Caco-2 (cell line): ENCODE data around the gene CLNK. TPM values are rescaled to one million over a fixed set of nuclear protein-coding genes. Genes with fewer than 3 reads are reported as not detected.

Source experiments
- BruUV-seq: library from RNA; stranded (reverse); fragments of 400-500 nt; replicated peaks from 2 replicates; lab custom pipeline; 2021; lab: Mats Ljungman, UMichigan
- CTCF ChIA-PET: fragments of 300-600 bp; sonication (Branson Sonifier 250); formaldehyde crosslinking; loops from one replicate; lab custom pipeline; 2022; ENCODE audit warnings: antibody characterized with exemption; lab: Charles Lee
- POLR2A ChIA-PET: fragments of 300-600 bp; sonication (Branson Sonifier 250); formaldehyde crosslinking; loops from one replicate; lab custom pipeline; 2022; ENCODE audit warnings: antibody characterized with exemption; lab: Charles Lee
- DNase-seq, 2 experiments: peaks; one replicate each; pipeline versions ENCODE4 v3.0.0 to v3.0.0-alpha.2; 2020 to 2022
- H3K27me3 ChIP-seq: replicated peaks from 2 replicates; pipeline ENCODE4 v1.6.0; 2011; ENCODE audit warnings: low read length; ENCODE audit not compliant: control insufficient read depth, insufficient read depth
- H3K36me3 ChIP-seq: 2 replicates; pipeline ENCODE4 v1.5.1; 2011; ENCODE audit warnings: low read length; ENCODE audit not compliant: control insufficient read depth, insufficient read depth
- H3K4me1 ChIP-seq: fragments of 250-450 bp; sonication (Bioruptor Pico); 2 replicates; pipeline ENCODE4 v1.5.1; 2020; ENCODE audit warnings: mild to moderate bottlenecking
- H3K4me3 ChIP-seq: 2 replicates; pipeline ENCODE4 v1.5.1; 2011; ENCODE audit warnings: low read depth, mild to moderate bottlenecking, control low read depth, low read length
- H3K9me3 ChIP-seq: fragments of 250-450 bp; sonication (Bioruptor Pico); 2 replicates; pipeline ENCODE4 v1.5.1; 2020; ENCODE audit warnings: mild to moderate bottlenecking, moderate library complexity
- H3K27ac Mint-ChIP-seq: one replicate; pipeline ENCODE4 v1.8.0; 2022; ENCODE audit warnings: mixed read lengths; ENCODE audit not compliant: unreplicated experiment
- H3K27me3 Mint-ChIP-seq: one replicate; pipeline ENCODE4 v1.8.0; 2022; ENCODE audit warnings: mixed read lengths; ENCODE audit not compliant: insufficient read depth, unreplicated experiment
- H3K36me3 Mint-ChIP-seq: one replicate; pipeline ENCODE4 v1.8.0; 2022; ENCODE audit warnings: mild to moderate bottlenecking, mixed read lengths; ENCODE audit not compliant: insufficient read depth, unreplicated experiment
- H3K4me1 Mint-ChIP-seq: one replicate; pipeline ENCODE4 v1.8.0; 2022; ENCODE audit warnings: low read depth, mixed read lengths; ENCODE audit not compliant: unreplicated experiment
- H3K4me3 Mint-ChIP-seq: one replicate; pipeline ENCODE4 v1.8.0; 2022; ENCODE audit warnings: mild to moderate bottlenecking, moderate library complexity, mixed read lengths; ENCODE audit not compliant: unreplicated experiment
- H3K9me3 Mint-ChIP-seq: one replicate; pipeline ENCODE4 v1.8.0; 2022; ENCODE audit warnings: mixed read lengths; ENCODE audit not compliant: unreplicated experiment
- intact Hi-C: fragments of 100-400 bp; cut with micrococcal nuclease; formaldehyde crosslinking; loops from one replicate; pipeline ENCODE4 v1.10.0; 2022; ENCODE audit not compliant: unreplicated experiment
- total RNA-seq: library from RNA; stranded (reverse); gene quantifications from 2 replicates; pipeline ENCODE4 v1.2.3, GENCODE V29; 2022
- TF ChIP-seq, protein P1 (sequence below), 2 experiments: fragments of 200-600 bp in 1 of 2; IDR thresholded peaks; 1 replicate in 1 of 2; 2 replicates in 1 of 2; pipeline versions ENCODE4 v1.5.1 to v1.8.0; 2011 to 2022; ENCODE audit warnings: antibody characterized with exemption in 1 of 2, control low read depth in 1 of 2, inconsistent platforms in 1 of 2, low read depth in 1 of 2, low read length in 1 of 2, mild to moderate bottlenecking in 1 of 2, moderate library complexity in 1 of 2; ENCODE audit not compliant: insufficient read depth in 1 of 2, severe bottlenecking in 1 of 2, unreplicated experiment in 1 of 2

Gene CLNK
- total RNA-seq, 1 experiment from 2014 or later, result not detected

DNA sequence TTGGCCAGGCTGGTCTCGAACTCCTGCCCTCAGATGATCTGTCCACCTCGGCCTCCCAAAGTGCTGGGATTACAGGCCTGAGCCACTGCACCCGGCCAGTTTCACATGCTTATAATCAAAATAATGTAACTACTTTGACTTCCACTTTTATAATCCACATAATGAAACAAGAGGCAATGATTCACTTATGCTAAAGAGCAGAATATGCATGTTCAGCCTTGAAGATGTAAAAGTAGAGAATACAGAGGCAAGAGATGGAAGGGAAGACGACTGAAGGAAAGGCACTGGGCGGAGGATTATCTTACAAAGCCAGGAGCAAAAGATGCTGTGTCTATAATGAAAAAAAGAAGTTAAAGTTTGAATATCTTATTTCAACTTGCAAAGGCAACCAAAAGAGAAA, 214.1 kb downstream of the CLNK start:
- TF ChIP-seq, protein P1, sequence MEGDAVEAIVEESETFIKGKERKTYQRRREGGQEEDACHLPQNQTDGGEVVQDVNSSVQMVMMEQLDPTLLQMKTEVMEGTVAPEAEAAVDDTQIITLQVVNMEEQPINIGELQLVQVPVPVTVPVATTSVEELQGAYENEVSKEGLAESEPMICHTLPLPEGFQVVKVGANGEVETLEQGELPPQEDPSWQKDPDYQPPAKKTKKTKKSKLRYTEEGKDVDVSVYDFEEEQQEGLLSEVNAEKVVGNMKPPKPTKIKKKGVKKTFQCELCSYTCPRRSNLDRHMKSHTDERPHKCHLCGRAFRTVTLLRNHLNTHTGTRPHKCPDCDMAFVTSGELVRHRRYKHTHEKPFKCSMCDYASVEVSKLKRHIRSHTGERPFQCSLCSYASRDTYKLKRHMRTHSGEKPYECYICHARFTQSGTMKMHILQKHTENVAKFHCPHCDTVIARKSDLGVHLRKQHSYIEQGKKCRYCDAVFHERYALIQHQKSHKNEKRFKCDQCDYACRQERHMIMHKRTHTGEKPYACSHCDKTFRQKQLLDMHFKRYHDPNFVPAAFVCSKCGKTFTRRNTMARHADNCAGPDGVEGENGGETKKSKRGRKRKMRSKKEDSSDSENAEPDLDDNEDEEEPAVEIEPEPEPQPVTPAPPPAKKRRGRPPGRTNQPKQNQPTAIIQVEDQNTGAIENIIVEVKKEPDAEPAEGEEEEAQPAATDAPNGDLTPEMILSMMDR (IDR thresholded peaks at IDR 0.05; ENCODE audit: insufficient read depth in 1 of 2, low read depth in 1 of 2, low read length in 1 of 2, severe bottlenecking in 1 of 2, unreplicated experiment in 1 of 2), result no peak
- BruUV-seq, result no TSS peak
- H3K36me3 Mint-ChIP-seq, result no peaks in the 10 kb centered on the region
- no peaks in the 10 kb centered on the region for H3K9me3 Mint-ChIP-seq
- Histone ChIP-seq H3K4me3 (no peak overlapping the region), H3K9me3 (no peaks in the 10 kb centered on the region), H3K27me3 (no peaks in the 10 kb centered on the region), H3K36me3 (no peaks in the 10 kb centered on the region), H3K4me1 (no peaks in the 10 kb centered on the region)
- no peak overlapping the region for H3K27ac Mint-ChIP-seq
- ChIA-PET CTCF (no interaction called here), POLR2A (no interaction called here)
- no peaks in the 10 kb centered on the region for H3K4me1 Mint-ChIP-seq
- DNase-seq, result no peak
- intact Hi-C loops, result no loop called here
- H3K27me3 Mint-ChIP-seq, result peaks cover 5% of the 10 kb centered on the region
- H3K4me3 Mint-ChIP-seq, result no peak overlapping the region

DNA sequence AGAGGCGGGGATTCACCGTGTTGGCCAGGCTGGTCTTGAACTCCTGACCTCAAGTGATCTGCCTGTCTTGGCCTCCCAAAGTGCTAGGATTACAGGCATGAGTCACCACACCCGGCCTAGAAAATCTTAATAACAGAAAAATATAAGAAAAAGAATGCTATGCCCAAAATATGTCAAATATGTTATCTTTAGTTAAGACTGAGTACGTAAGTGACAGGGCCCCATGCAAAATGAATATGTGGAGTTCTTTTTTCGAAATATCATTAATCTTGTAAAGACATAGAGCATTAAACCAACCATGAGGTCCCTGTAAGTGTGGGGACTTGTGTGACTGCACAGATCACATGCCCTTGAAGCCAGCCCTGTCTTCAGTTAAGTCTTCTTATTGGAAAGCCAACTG, 218.4 kb downstream of the CLNK start:
- H3K36me3 Mint-ChIP-seq, result no peaks in the 10 kb centered on the region
- no peak for DNase-seq
- Histone ChIP-seq H3K4me1 (no peaks in the 10 kb centered on the region), H3K4me3 (no peak overlapping the region), H3K36me3 (no peaks in the 10 kb centered on the region), H3K27me3 (no peaks in the 10 kb centered on the region), H3K9me3 (no peaks in the 10 kb centered on the region)
- peaks cover 5% of the 10 kb centered on the region for H3K27me3 Mint-ChIP-seq
- BruUV-seq, result no TSS peak
- H3K27ac Mint-ChIP-seq, result no peak overlapping the region
- TF ChIP-seq, protein P1 (IDR thresholded peaks at IDR 0.05; ENCODE audit: insufficient read depth in 1 of 2, low read depth in 1 of 2, low read length in 1 of 2, severe bottlenecking in 1 of 2, unreplicated experiment in 1 of 2), result no peak
- H3K4me3 Mint-ChIP-seq, result no peak overlapping the region
- ChIA-PET CTCF (no interaction called here), POLR2A (no interaction called here)
- H3K4me1 Mint-ChIP-seq, result no peaks in the 10 kb centered on the region
- H3K9me3 Mint-ChIP-seq, result peaks cover 9% of the 10 kb centered on the region
- intact Hi-C loops, result no loop called here

DNA sequence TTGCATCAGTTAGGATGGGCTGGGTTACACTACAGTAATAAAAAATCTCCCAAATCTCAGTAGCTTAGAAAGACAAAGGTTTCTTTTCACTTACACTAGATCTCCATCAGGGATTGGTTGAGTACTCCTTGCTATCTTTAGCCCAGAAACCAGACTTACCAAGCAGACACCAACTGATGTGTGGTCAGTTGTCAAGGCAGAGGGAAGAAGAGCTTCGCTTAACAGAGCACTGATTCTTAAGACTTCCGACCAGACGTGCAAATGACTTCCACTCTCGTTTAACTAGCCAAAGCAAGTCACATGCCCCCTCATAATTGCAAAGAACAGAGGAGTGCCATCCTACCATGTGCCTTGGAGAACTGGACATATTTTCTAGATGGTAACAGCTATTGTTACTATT, 221.7 kb downstream of the CLNK start:
- no peak overlapping the region for H3K4me3 Mint-ChIP-seq
- BruUV-seq, result no TSS peak

More for the DNA sequence above, 221.7 kb downstream of the CLNK start:
- ChIA-PET POLR2A (no interaction called here), CTCF (no interaction called here)
- no peak for DNase-seq
- no peaks in the 10 kb centered on the region for H3K27me3 ChIP-seq
- no peaks in the 10 kb centered on the region for H3K36me3 Mint-ChIP-seq
- no peaks in the 10 kb centered on the region for H3K36me3 ChIP-seq
- no peaks in the 10 kb centered on the region for H3K4me1 ChIP-seq
- no peak overlapping the region for H3K27ac Mint-ChIP-seq
- intact Hi-C loops, result no loop called here
- H3K9me3 ChIP-seq, result no peaks in the 10 kb centered on the region
- H3K4me1 Mint-ChIP-seq, result no peaks in the 10 kb centered on the region
- no peak overlapping the region for H3K4me3 ChIP-seq
- TF ChIP-seq, protein P1 (IDR thresholded peaks at IDR 0.05; ENCODE audit: insufficient read depth in 1 of 2, low read depth in 1 of 2, low read length in 1 of 2, severe bottlenecking in 1 of 2, unreplicated experiment in 1 of 2), result no peak
- peaks cover 22% of the 10 kb centered on the region for H3K9me3 Mint-ChIP-seq
- peaks cover 3% of the 10 kb centered on the region for H3K27me3 Mint-ChIP-seq
